ENCODE results near the gene SORT1.

GRCh38 chr1:109426281-109427170, 28.8 kb upstream of the SORT1 start, which contains the start of gene PSMA5:
- no peak for TF ChIP-seq CTCF (IDR thresholded peaks at IDR 0.05)
- peak; percentile 83 to 88 for TF ChIP-seq POLR2A (IDR thresholded peaks at IDR 0.05)

All from Peyer's patch (tissue), 4 donors.